Superior temporal gyrus (tissue), 1 donor: ENCODE measurements around the gene ANO3.

ENCODE experiments used
- DNase-seq: peaks from one replicate; pipeline ENCODE4 v3.0.0-alpha.2; 2016; ENCODE audit errors: extremely low spot score

ANO3 gene

DNA sequence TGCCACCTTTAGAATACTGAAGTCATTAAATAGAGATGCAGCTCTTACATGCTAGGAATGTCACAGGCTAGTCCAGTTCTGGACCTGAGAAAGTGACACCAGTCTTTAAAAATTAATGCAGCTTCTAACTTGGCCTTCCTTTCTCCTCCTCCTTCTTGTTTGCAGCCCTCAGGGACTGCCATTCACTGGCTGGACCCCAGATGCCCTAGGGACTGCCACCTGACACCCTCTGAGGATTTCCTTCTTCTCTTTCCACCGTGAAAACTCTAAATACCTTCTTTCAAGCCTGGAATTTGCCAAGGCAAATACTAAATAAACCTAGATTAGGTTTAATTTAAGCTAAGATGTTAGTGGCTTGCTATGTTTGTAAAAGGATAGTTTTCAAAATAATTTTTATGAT lies 161.7 kb downstream of the ANO3 start:
- DNase-seq: no peak

DNA sequence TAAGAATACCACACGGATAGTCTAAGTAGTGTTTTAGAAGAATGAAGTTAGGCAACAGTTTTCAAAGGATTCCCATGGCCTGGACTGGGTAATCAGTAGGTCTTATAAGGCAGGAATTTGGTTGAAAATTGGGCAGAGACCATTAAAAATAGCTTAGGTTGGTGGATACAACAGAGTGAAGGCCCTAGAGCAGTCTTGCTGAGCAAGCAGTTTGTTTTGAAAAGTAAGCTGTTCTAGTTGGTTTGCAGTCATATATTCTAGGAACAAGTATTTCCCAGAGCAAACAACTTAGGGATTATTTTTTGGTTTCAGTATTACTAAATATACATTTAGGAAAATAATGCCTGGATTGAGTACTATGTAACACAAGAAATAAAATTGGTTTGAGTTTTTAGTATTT lies 175.3 kb downstream of the ANO3 start:
- no peak for DNase-seq

DNA sequence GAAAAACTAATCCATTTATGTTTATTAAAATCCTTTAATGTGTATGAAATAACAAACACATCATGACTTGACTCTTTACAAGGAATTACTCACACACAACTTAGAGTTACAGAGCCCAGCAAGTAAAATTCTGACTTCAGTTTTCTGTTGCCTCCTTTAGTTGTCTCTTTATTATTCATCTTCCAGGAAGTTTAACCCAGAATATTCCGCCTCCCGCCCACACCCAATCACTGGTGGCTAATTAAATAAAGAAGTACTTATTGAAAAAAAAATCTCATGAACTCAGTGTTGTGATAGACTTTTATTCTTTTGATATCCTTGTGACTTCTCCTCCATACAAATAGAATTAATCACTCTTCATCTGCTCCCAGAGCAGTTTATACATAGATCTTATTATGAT lies 178.2 kb downstream of the ANO3 start:
- no peak for DNase-seq

DNA sequence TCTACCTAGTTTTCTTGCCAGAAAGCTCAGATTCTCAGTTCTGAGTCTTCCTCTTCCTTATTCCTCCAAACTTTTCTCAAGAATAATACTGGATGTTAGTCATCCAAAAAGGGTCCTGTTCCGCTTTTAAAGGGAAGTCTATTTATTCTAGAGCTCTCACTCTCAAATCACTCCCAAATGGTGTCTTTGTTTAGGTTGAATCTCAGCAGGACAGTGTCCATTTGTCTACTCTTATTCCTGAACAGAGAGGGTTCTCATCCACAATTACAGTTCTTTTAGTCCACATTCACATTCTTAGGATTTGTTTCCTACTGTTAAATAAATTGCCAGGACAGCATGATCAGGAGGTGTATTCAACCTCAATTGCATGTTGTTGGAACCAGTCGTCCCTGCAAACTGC lies 178.8 kb downstream of the ANO3 start:
- no peak for DNase-seq

DNA sequence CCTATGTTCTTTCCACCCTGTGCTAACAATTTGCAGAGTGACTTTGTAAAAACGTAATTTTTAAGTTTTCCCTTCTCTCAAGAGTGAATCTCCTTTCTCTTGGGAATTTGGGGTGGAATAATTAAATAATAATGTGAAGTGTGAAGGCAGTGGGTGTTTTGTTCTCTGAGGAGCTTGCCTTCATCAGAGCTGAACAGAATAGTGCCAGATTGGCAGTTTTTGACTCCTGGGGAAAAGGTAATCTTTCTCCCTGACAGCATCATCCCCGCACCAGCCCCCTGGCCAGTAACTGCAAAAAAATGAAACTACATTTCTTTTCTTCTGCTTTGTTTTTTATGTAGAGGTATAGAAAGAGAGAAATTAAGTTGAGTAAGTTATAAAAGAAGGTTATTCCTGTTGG lies 180.3 kb downstream of the ANO3 start:
- DNase-seq: no peak

DNA sequence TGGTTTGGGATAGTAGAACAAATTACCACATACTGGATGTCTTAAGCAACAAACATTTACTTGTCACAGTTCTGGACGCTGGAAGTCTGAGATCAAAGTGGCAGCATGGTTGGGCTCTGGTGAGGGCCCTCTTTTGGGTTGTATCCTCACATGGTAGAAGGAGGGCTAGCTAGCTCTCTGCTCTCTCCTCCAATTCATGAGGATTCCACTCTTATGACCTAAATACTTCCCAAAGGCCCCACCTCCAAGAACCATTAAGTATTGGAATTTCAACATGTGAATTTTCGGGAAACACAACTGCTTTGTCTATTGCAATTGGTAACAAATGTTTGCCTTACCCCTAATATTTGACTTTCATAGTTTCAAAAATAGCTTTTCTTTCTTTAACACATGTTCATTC lies 187.5 kb downstream of the ANO3 start:
- DNase-seq: no peak

DNA sequence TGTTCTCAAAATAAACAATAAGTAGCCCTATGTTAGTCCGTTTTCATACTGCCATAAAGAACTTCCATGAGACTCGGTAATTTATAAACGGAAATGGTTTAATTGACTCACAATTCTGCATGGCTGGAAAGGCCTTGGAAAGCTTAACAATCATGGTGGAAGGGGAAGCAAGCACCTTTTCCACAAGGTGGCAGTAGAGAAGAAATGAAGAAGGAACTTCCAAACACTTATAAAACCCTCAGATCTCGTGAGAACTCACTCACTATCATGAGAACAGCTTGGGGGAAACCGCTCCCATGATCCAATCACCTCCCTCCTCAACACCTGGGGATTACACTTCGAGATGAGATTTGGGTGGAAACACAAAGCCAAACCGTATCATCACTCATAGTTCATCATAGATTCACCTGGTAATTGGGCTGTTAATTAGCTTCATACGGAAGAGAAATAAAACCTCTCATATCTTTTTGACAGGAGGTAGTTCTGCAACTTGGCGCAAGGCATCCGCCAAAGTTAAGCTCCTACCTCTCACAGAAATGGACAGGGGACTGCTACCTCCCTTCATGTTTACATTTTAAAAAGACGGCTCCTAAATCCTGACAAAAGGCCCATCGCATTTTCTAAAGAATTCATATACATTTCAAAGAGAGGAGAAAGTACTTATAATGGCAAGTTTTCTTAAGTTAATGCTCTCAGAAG lies 191.1 kb downstream of the ANO3 start:
- DNase-seq: no peak

DNA sequence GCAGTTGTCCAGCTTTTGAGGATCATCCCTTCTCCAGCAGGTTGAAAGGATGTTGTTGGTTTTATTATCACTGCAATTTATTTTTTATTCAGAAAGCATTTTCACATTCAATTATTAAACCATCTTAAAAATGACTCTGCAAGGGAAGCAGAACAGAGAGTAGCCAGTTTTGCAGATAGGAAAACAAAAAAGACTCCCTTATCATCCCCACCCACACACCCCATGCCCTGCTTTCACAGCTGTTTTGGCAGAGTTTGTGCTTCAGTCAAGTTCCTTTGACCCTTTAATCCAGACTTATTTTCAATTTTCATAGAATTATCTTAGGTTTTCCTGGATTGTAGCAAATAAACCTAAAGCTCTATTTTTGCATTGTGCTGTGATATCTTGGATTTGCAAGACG lies 195.8 kb downstream of the ANO3 start:
- no peak for DNase-seq

DNA sequence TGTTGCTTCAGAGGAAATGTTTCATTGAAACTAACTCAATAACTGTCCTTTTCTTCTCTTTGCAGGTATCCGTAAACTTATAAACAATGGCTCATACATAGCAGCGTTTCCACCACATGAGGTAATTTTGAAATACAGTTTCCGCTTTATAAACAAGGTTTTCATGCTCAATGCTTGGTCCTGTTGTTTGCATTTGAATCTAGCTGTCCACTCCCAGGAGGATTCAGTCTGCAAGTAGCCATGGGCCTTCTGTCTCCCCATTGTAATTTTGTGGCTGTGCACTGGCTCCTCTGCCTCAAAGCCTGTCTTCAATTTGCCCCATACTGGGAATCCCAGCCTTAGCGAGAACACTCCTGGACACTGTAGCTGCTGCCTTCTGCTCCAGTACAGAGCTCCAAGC lies 205.4 kb downstream of the ANO3 start:
- DNase-seq: no peak

DNA sequence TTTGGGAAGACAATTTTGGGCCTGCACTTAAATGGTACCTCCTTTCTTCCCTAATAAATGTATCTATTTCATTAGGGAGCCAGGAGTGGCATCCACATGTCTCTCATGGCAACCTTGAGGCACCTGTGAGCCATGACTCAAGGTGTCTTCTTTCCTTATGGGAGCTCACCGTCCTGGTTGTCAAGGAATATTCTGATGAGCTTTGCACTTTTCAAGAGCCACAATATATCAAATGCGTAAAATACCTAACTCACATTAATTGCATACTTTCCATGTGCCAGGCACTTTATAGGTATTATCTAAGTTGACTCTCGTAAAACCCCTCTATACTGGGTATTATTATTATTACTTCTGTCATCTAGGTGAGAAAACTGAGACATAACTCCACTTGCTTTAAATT lies 207.6 kb downstream of the ANO3 start:
- no peak for DNase-seq

DNA sequence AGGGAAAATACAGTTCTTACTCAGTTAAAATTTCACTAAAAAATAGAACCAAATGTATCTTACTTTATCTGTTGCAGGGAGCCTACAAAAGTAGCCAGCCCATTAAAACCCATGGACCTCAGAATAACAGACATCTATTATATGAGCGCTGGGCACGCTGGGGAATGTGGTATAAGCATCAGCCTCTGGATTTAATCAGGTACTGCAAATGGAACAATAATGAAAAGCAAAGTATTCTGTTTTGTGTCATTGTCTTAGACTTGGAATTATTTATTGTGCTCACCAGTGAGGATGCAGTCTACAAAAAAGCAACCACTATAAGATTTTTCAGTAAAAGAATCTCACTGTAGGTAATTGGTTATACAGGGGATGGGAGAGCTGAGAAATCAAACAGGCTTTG lies 209.9 kb downstream of the ANO3 start:
- no peak for DNase-seq

DNA sequence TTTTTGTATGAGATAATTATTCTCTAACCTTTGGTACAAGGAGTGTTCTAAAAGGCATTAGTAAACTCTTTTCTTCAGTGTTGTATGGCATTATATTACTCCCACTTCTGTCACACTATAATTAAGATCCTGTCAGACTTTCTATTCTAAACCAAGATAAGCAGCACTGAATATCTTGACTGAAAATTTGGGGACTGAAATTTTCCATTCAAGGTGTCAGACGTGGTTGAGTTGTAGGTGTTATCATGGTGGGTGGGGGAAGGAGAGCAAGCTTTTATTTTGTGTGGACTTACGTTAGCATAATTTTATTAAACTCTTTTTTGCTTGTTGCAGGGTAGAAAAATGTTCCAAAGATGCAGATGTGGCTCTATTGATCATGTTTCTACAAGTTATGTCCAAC lies 217.2 kb downstream of the ANO3 start:
- DNase-seq: no peak

DNA sequence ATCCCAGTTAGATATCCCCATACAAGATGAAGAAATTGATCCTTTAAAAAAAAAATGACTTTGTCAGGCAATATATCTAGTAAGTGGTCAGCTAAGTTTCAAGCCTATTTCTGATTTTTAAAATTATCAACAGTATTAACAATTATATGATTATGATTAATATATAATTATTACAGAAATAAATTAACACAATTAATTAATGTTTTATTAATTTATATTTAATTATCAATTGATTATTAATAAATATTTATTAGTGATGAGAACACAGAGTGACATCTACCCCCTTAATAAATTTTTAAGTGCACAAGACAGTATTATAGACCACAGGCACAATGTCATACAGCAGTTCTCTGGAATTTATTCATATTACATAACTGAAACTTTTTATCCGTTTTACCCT lies 218.1 kb downstream of the ANO3 start:
- no peak for DNase-seq

DNA sequence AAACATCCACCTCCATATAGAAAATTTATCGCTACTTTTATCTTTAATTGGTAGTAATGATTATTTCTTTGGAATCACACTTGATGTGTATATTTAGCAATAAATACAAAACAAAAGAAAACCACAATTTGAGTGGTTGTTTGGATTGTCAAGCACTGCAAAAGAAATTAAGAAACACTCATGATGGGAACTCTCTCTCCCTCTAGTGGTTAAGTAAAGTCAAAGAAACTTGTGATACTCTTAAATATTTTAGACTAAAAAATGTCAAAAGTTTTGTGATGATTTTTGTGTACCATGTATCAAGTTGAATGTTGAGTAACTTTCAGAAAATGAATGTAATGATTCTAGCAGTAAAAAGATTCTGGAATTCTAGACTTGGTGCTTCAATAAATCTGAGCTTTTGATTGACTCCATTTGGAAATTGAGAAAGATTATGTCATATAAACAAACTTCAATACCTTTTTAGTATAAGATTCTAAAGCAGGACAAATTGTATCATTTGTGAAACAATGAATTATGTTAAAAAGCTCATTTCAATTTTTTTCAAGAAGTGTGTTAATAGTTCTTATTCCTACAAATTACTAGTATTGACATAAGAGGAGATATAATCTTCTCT lies 219.4 kb downstream of the ANO3 start:
- DNase-seq: no peak

DNA sequence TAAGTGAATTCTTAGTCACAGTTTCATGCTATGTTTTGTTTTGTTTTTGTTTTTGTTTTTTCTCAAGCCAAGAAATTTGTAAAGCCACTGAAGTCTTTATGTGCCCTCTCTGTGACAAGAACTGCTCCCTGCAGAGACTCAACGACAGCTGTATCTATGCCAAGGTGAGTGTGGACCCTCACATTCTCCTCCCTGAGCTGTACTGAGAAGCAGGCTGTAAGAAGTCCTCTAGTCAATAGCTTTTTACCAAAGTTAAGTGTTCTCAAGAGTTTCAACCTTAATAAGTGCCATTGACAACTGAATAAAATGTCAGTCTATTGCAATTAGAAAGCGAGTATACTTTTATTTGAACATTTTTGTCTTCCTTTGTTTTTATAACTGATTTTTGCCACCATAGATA lies 221.3 kb downstream of the ANO3 start:
- no peak for DNase-seq

DNA sequence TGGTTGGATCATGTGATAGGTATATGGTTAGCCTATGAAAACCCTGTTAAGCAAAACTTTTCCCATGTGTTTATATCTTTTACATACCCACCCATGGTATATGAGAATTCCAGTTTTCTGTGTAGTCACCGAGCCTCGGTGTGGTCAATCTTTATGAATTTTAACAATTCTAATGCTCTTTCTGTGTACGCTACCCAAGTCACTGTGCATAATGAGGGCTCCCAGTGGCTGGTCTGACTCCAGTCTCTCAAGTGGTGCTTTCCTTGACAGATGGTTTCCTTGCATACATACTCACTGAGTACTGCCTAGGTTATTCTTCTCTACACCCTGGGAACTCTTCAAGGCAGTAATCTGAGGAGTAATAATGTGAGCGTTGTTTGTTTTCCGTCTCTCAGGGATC lies 222.5 kb downstream of the ANO3 start:
- DNase-seq: no peak

DNA sequence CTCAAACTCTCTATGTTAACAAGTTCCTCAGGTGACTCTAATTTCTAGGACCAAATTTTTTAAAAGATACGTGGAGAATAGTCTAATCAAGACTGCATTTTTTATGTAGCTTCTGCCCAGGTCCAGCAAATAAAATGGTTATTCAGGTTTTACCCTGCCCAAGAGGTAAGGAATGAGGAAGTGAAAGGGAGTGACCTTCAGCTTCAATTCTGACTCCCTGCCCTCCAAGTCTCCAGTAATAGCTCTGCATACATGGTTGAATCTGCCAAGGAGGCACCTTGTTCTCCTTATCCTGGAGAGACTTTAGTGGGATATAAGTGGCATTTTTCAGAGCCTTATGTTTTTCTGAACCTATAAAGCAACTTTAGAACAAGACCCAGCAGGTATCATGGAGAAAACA lies 224.7 kb downstream of the ANO3 start:
- no peak for DNase-seq

DNA sequence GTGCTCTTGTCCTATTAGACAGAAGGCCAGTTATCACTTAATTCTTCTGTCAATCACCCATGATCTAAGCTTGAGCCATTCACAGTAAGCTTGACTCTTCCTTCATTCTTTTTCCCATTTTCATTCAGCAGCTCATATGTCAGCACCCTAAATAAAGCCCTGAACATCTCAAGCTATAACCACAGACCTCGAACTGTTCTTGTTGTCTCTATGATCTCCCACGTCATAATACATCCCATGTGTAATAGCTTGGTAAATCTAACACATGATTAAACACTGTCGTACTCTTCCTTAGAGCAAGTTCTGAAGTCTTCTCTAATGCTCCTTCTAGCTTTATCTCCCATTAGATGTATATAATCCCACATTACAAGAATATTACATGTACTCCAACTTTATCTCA lies 225.7 kb downstream of the ANO3 start:
- no peak for DNase-seq

DNA sequence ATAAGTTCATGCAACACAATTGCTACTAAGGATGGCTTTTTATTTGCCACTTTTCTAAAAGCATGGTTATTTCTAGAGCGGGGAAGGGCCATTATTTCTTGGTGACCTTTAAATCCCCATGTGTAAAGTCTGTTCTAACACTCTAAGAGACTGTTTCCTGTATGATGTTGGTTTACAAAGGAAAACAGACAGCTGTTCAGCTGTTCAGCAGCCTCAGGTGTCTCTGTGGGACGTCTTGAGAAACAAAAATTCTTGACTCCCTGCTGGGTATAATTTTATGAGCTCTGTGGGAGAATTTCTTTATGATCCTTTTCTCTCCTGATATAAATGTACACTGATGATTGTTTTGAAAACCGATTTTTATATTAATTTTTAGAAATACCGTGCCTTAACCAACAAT lies 226.3 kb downstream of the ANO3 start:
- DNase-seq: no peak

DNA sequence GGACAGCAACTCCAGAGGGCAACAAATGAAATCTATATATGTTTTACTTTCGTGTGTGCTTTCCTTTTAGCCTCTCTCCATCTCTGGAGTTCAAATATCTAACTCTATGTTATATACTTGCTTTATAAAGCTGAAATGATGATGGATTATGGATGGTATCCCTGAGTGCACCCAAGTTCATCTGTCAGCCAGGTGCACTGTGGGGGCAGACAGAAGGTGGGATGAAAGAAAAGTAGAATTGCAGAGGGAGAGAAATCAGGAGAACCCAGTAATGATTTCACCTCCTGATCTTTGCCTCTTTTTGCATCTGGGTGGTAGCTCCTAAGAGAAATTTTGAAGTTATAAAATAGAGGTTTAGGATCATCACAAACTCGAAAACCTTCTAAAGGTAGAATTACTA lies 237.7 kb downstream of the ANO3 start:
- DNase-seq: no peak

DNA sequence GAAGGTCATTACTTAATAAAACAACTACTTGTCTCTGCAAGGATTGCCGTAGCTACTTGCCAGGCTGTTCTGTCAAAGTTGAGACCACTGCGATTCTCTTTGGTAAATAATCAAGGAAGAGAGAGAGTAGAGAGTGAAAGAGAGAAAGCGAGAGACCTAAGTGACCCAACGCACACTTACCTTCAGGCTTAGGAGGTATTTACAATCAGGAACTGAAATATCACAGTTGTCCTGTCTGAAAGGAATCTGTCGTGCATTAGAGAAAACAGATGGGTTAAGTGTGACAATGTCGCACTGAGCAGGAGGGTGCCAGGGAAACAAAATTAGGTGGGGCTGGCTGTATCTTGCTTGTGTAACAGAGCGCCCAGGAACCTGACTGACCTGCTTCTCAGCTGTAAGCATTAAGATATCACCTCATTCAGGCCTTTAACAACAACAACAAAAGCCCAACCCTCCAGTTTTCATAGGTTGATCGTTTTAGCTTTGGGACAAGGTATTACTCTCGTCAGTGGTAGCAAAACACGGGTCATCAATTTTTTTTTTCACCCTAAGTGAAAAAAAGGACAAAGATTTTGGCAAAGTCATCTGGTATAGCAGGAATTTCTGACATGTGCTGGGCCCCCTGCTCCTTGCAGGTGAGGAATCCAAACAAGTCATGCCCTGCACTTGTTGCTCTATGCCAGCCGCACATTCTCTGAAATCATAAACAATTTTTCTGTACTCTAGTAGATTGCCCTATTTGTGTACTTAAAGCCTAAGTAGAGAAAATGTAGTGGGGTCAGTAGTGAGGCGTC lies 240.1 kb downstream of the ANO3 start, which contains the start of gene MUC15:
Gene MUC15 (minus strand): TSS at position 403 of the 794 bp plus-strand sequence. CDS start 5,169 bp downstream, outside the sequence.
- DNase-seq: no peak

DNA sequence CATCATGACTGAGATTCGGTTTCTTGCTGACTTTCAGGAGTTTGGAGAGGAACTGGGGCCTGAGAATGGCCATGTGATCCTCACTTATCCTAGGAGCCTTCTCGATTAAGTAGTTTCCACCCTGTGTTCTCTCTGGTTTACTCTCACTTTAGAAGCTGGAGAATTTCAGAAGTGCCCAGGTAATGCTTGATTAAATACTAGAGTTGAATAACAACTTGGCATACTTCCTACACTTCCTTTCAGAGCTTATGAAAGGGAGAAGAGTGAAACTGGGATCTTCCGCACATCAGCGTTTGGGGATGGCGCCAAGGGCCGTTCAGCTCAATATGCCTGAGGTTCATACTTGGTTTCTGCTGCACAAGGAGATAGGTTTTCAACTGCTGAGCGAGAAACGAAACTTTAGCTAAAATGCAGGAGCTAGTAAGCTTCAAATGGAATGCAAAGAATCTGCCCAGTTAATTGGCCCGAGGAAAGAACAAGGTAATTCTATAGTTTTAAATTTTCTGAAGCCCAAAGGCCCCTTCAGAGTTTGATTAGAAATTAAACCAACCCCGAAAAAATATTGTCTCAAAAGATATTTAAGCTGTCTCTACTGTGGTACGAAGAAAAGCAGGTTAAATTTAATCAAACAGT lies 241.0 kb downstream of the ANO3 start:
- DNase-seq: no peak

DNA sequence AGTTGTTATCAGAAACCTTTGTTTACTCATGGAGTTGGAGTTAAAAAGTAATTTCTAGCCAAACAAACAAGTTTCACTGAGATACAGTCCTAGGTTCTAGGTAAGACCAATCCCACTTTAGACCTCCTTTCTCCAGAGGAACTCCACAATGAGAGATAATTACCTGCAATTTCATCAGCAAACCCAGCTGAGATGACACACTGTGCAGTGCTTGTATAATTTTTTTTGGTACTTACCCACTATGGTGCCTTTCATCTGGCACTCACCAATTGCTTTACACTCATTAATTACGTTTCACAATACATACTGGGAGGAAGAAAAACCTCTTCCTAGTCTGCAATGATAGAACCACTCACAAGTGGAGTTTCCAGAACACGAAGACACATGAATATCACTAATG lies 242.0 kb downstream of the ANO3 start:
- no peak for DNase-seq
